Measurements from ENCODE around the gene LIN7A.
"Not testable (repeated sequence)": the region's sequence is repeated elsewhere in the genome, so short reads cannot be mapped to it uniquely, and the experiment has no call there.

Gene LIN7A

DNA sequence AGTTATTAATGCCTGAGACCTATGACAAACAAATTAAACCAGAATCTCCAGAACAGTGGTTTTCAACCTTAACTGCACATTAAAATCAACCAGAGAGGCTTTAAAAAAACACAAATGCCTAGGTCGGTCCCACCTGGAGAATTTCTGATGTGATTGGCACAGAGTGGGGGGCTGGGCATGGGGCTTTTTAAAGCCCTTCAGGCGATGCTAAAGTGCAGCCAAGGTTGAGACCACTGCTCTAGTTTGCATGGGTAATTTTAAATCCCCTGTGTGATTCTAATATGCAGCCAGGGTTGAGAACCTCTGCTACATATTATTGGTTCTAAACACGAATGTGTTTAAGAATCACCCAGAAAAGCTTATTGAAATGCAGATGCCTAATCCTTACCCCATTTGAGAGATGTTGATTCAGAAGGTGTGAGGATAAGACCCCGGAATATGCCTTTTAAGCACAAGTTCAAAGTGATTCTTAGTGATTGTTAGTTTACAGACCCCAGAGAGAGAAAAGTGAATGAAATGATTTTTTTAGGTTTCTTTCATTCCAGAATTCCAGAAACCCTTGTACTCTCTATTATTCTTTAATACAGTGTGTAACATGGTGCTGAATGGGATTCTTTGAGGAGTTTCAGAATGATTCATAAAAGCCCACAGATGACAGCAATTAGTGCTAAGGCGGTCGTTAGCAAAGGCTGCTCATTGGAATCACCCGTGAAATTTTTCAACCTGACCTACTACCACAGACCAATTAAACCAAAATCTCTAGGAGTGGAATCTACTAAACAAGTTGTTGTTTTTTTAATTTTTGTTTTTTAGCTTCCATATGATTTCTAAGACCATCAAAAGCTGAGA is 44.9 kb downstream of the LIN7A start:
- Histone ChIP-seq H3K4me1 (ENCODE audit: control insufficient read depth in 1 of 2, insufficient read depth in 1 of 2, low read depth in 1 of 2, low read length in 1 of 2) (no peaks in the 10 kb centered on the region), H3K27me3 (no peaks in the 10 kb centered on the region), H3K9me3 (no peaks in the 10 kb centered on the region), H3K4me3 (ENCODE audit: low read depth in 1 of 2, low read length in 1 of 2) (no peak overlapping the region), H3K27ac (no peak overlapping the region), H3K36me3 (peaks cover 13% of the 10 kb centered on the region)
- TF ChIP-seq, protein P1, sequence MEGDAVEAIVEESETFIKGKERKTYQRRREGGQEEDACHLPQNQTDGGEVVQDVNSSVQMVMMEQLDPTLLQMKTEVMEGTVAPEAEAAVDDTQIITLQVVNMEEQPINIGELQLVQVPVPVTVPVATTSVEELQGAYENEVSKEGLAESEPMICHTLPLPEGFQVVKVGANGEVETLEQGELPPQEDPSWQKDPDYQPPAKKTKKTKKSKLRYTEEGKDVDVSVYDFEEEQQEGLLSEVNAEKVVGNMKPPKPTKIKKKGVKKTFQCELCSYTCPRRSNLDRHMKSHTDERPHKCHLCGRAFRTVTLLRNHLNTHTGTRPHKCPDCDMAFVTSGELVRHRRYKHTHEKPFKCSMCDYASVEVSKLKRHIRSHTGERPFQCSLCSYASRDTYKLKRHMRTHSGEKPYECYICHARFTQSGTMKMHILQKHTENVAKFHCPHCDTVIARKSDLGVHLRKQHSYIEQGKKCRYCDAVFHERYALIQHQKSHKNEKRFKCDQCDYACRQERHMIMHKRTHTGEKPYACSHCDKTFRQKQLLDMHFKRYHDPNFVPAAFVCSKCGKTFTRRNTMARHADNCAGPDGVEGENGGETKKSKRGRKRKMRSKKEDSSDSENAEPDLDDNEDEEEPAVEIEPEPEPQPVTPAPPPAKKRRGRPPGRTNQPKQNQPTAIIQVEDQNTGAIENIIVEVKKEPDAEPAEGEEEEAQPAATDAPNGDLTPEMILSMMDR (IDR thresholded peaks at IDR 0.05) = no peak

DNA sequence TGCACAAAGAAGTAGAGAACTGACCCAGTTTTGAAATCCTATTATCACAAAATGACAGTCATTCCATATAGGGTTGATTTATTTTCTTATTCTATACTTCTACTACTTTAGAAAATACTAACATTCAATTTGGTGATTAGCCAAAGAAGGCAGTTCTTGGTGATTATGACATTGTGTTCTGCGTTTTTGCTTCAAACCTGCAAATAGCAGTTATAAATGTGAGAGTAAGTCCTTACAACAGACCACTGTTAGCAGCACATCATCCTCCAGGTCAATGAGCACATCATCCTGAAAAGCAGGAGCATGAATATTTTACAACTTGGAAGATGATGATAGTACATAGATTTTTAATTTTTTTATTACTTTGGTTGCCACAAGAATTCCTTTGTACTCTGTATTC is 53.1 kb downstream of the LIN7A start:
- Histone ChIP-seq H3K9me3 (no peaks in the 10 kb centered on the region), H3K4me3 (ENCODE audit: low read depth in 1 of 2, low read length in 1 of 2) (no peak overlapping the region), H3K27me3 (no peaks in the 10 kb centered on the region), H3K36me3 (peaks cover 34% of the 10 kb centered on the region), H3K27ac (no peak overlapping the region), H3K4me1 (ENCODE audit: control insufficient read depth in 1 of 2, insufficient read depth in 1 of 2, low read depth in 1 of 2, low read length in 1 of 2) (peaks cover 5 to 16% of the 10 kb centered on the region in 2 experiments)
- TF ChIP-seq, protein P1 (IDR thresholded peaks at IDR 0.05) = no peak

DNA sequence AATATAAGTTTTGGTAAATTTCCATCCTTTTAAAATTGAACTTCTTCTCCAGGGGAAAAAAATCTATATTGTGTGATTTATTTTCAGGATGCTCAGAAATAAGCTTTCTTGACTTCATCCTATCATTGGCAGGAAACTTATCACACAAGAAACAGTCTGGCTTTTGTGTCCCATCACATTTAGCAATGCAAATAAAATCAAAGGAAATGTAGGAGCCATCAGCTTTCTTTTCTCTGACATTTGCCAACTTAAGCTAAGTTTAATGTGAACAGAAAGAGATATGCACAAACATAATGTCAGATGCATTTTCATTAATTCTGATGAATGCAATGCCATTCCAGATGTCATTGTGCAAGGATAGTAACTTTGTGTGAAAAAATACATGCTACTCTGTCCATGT is 56.6 kb downstream of the LIN7A start:
- TF ChIP-seq, protein P1 (IDR thresholded peaks at IDR 0.05) = no peak
- peaks cover 9% of the 10 kb centered on the region for H3K36me3 ChIP-seq
- no peaks in the 10 kb centered on the region for H3K9me3 ChIP-seq
- no peak overlapping the region for H3K4me3 ChIP-seq (ENCODE audit: low read depth in 1 of 2, low read length in 1 of 2)
- H3K27ac ChIP-seq = no peak overlapping the region
- H3K27me3 ChIP-seq = no peaks in the 10 kb centered on the region
- H3K4me1 ChIP-seq (ENCODE audit: control insufficient read depth in 1 of 2, insufficient read depth in 1 of 2, low read depth in 1 of 2, low read length in 1 of 2) = peaks cover 5 to 10% of the 10 kb centered on the region in 2 experiments

GRCh38 chr12:80878452-80878851 is 59.3 kb downstream of the LIN7A start:
- H3K4me3 ChIP-seq (ENCODE audit: low read depth in 1 of 2, low read length in 1 of 2) = not testable (repeated sequence)
- H3K27ac ChIP-seq = peak overlapping the region; percentile 3

DNA sequence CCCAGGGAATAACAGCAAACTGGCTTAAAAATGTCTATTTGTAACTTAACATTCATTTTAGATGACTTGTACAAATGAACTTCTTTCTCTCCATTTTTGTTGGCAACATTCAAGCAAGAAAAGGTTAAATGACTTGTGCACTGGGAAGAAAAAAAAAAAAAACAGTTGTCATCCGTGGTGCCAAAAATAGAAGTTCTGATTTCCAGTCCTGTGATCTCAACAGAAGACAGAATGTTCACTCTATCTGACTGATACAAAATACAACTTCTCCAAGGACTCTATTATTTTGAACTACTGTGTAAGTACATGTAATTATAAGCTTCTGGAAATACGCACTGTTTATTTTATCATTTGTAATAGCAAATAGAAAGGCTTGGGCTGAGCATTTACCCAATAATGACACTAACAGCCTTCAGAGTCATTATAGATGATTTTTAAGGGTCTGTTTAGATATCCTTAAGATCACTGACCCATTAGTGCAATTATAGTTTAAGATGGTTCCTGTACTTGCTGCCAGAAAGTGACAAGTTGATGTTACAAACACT is 59.9 kb downstream of the LIN7A start:
- Histone ChIP-seq H3K4me3 (ENCODE audit: low read depth in 1 of 2, low read length in 1 of 2) (no peak overlapping the region), H3K27me3 (no peaks in the 10 kb centered on the region)
- TF ChIP-seq, protein P1 (IDR thresholded peaks at IDR 0.05) = no peak

More at GRCh38 chr12:80878452-80878851, 59.3 kb downstream of the LIN7A start:
- H3K4me1 ChIP-seq (ENCODE audit: control insufficient read depth in 1 of 2, insufficient read depth in 1 of 2, low read depth in 1 of 2, low read length in 1 of 2); H3K9me3 ChIP-seq; H3K27me3 ChIP-seq; H3K36me3 ChIP-seq: not testable (repeated sequence)

DNA sequence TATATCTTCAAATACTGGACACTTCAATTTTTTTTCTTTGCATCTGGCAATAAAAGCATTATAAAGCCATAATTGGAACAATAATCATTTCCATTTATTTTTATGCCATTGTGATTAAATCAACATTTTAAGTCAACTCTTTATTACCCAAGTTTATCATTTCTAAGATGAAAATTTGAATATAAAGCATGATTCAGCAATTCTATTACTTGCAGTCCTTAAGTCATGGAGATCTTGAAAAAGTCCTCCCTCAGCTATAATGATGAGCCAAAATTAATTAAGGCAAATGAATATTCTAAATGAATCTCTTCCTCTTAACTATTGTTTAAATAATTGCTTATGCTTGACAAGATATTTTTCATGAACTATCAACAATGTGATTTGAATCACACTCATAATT is 65.7 kb downstream of the LIN7A start:
- Histone ChIP-seq H3K4me1 (ENCODE audit: control insufficient read depth in 1 of 2, insufficient read depth in 1 of 2, low read depth in 1 of 2, low read length in 1 of 2) (peaks cover 6% of the 10 kb centered on the region in 2 experiments), H3K27me3 (no peaks in the 10 kb centered on the region), H3K27ac (no peak overlapping the region), H3K36me3 (peaks cover 7% of the 10 kb centered on the region), H3K4me3 (ENCODE audit: low read depth in 1 of 2, low read length in 1 of 2) (no peak overlapping the region), H3K9me3 (no peaks in the 10 kb centered on the region)
- TF ChIP-seq, protein P1 (IDR thresholded peaks at IDR 0.05) = no peak

More for the DNA sequence above, 59.9 kb downstream of the LIN7A start:
- no peaks in the 10 kb centered on the region for H3K9me3 ChIP-seq
- peak overlapping the region; percentile 3 for H3K27ac ChIP-seq
- H3K4me1 ChIP-seq (ENCODE audit: control insufficient read depth in 1 of 2, insufficient read depth in 1 of 2, low read depth in 1 of 2, low read length in 1 of 2) = peaks cover 4 to 7% of the 10 kb centered on the region in 2 experiments
- no peaks in the 10 kb centered on the region for H3K36me3 ChIP-seq
